GM21825 (cell line): Measurements from ENCODE around the gene VPS41.

Source experiments
- ATAC-seq: cut with Tn5 transposase; IDR thresholded peaks from one replicate; pipeline ENCODE4 v1.9.1; 2021; ENCODE audit warnings: mild to moderate bottlenecking, moderate library complexity; ENCODE audit not compliant: unreplicated experiment

Gene VPS41

GRCh38 chr7:38674513-38674912 lies 234.5 kb downstream of the VPS41 start:
- ATAC-seq, result no peak

GRCh38 chr7:38673795-38674194 lies 235.2 kb downstream of the VPS41 start:
- ATAC-seq, result no peak
